K562 (cell line): Measurements from ENCODE around the gene EVI5L. TPM values are rescaled to one million over a fixed set of nuclear protein-coding genes. Genes with fewer than 3 reads are reported as not detected.

Source experiments
- HDAC6 ChIP-seq: IDR thresholded peaks from 2 replicates; pipeline ENCODE4 v1.6.1; 2012; ENCODE audit warnings: low read depth, mild to moderate bottlenecking, control low read depth, inconsistent platforms, low read length, moderate library complexity
- JUN ChIP-seq, 2 experiments: sonication (generic) in 1 of 2; formaldehyde crosslinking in 1 of 2; IDR thresholded peaks; 2 replicates each; pipeline versions ENCODE4 v1.6.1 to v1.8.0; 2012 to 2022; ENCODE audit warnings: borderline replicate concordance in 2 of 2, mild to moderate bottlenecking in 2 of 2, improper control_type of control experiment in 1 of 2, low read depth in 1 of 2, low read length in 1 of 2, missing genetic modification reagents in 1 of 2
- KDM4B ChIP-seq, 2 experiments: fragments of 450-650 bp in 1 of 2; sonication (generic) in 1 of 2; IDR thresholded peaks; 2 replicates each; pipeline ENCODE4 v1.6.1; 2016 to 2017; ENCODE audit warnings: borderline replicate concordance in 2 of 2, antibody characterized with exemption in 1 of 2, low read depth in 1 of 2, mild to moderate bottlenecking in 1 of 2
- L3MBTL2 ChIP-seq: fragments of 450-650 bp; IDR thresholded peaks from 2 replicates; pipeline ENCODE4 v1.6.1; 2016; ENCODE audit warnings: mild to moderate bottlenecking, moderate library complexity
- NBN ChIP-seq: fragments of 450-650 bp; IDR thresholded peaks from 2 replicates; pipeline ENCODE4 v1.6.1; 2016; ENCODE audit warnings: low read depth, mild to moderate bottlenecking
- SMARCC2 ChIP-seq: fragments of 450-650 bp; IDR thresholded peaks from 2 replicates; pipeline ENCODE4 v1.6.1; 2017; ENCODE audit warnings: antibody characterized with exemption, moderate library complexity, mild to moderate bottlenecking, low read depth
- SNRNP70 ChIP-seq: fragments of 200-400 bp; formaldehyde crosslinking; optimal IDR thresholded peaks from 2 replicates; pipeline ENCODE3; 2017; ENCODE audit warnings: low read depth, low read length
- TAF7 ChIP-seq: fragments of 450-650 bp; IDR thresholded peaks from 2 replicates; pipeline ENCODE4 v1.6.1; 2016; ENCODE audit warnings: missing genetic modification characterization, missing compliant biosample characterization
- THRAP3 ChIP-seq: fragments of 450-650 bp; IDR thresholded peaks from 2 replicates; pipeline ENCODE4 v1.6.1; 2016; ENCODE audit warnings: mild to moderate bottlenecking, inconsistent platforms, borderline replicate concordance
- ZBTB40 ChIP-seq, 2 experiments: fragments of 450-650 bp in 1 of 2; sonication (generic) in 1 of 2; formaldehyde crosslinking in 1 of 2; IDR thresholded peaks; 2 replicates each; pipeline versions ENCODE4 v1.7.1 to v1.9.0; 2016 to 2022; ENCODE audit warnings: inconsistent platforms in 1 of 2, mild to moderate bottlenecking in 1 of 2, missing genetic modification reagents in 1 of 2
- ZNF584 ChIP-seq: fragments of 200-800 bp; sonication (Bioruptor generic); IDR thresholded peaks from 2 replicates; pipeline ENCODE4 v1.6.1; 2016; ENCODE audit warnings: low read depth, mild to moderate bottlenecking, missing genetic modification characterization, missing compliant biosample characterization
- ZNF699 ChIP-seq: fragments of 250-450 bp; sonication (Bioruptor Pico); IDR thresholded peaks from 2 replicates; pipeline ENCODE4 v1.8.0; 2021; ENCODE audit warnings: mild to moderate bottlenecking, moderate library complexity; ENCODE audit not compliant: insufficient replicate concordance
- polyA plus RNA-seq, 8 experiments: library from polyadenylated mRNA; depleted of rRNA in 4 of 8; stranded (reverse) in 5 of 8; unstranded in 3 of 8; fragments of >200 nt; fragmentation: Nextera tagmentation in 2 of 8; fragmentation: Illumina TruSeq in 1 of 8; extraction: Ambion mirVana in 2 of 8; extraction: Trizol in 1 of 8; gene quantifications; 2 replicates each; pipeline versions ENCODE4 v1.2.1 to v1.2.3, GENCODE V29; 2011 to 2014; ENCODE audit warnings: inconsistent platforms in 1 of 8, missing spikeins in 1 of 8
- total RNA-seq, 7 experiments: library from RNA; depleted of rRNA in 6 of 7; stranded (reverse); fragments of >200 nt in 6 of 7; fragmentation: Illumina TruSeq in 2 of 7; extraction: Trizol in 2 of 7; gene quantifications; 2 replicates each; pipeline versions ENCODE4 v1.2.1 to v1.2.3, GENCODE V29; 2011 to 2021; ENCODE audit warnings: low replicate concordance in 1 of 7
- TF ChIP-seq, protein P1 (sequence below): sonication (generic); formaldehyde crosslinking; IDR thresholded peaks from 2 replicates; pipeline ENCODE4 v1.8.1; 2023; ENCODE audit warnings: mild to moderate bottlenecking, missing genetic modification reagents
- TF ChIP-seq, protein P2 (sequence below): fragments of 450-650 bp; conservative IDR thresholded peaks from 2 replicates; pipeline ENCODE4 v1.6.1; 2016; ENCODE audit warnings: missing genetic modification characterization, low read depth, mild to moderate bottlenecking, control low read depth, missing compliant biosample characterization

EVI5L gene
- total and polyA plus RNA-seq, 9 of the 15 experiments (the other 6 are each of a cell fraction or from before 2014, with no cell fraction given), result 0.69 to 1.8 (median 1.2) TPM; not detected in 2

DNA sequence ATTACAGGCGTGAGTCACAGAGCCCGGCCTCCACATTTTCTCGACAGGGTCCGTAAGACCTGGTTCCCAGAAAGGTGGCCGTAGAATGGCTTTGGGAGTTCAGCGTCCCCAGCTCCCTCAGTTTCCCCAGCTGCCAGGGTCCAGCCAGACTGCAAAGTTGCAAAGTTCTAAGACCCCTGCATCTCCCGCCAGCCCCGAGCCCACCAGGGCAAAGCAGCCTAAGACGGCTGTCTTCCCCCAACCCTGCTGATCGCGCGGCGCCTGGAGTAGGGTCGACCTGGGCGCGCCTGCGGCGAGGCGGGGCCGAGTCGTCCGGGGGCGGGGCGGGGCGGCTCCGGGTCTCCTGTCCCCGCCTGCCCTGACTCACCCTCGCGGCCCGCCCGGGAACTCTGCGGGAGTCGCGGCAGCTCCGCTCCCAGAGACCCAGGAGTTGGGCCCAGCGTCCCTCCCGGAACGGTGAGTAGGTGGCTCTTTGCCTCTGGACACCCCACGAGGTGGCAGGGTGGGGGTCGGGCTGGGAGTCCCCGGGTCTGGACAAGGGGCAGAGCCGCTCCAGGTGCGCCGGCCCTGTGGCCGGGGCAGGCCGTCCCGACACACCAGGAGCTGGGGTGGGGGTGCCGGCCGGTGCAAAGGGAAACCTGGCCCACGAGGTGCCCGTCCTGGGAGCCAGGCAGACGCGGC, 58.3 kb downstream of the EVI5L start, which contains the start of gene LRRC8E (continued):
- TF ChIP-seq NBN, result no peak
- 0 out of 2 replicates have a peak, but pooled peaks have one; percentile 24 for TF ChIP-seq ZBTB40 (IDR thresholded peaks at IDR 0.05)
- no peak for TF ChIP-seq ZBTB40 (CRISPR knock-in tag; IDR thresholded peaks at IDR 0.05)
- TF ChIP-seq ZNF699 (CRISPR knock-in tag), result no peak
- no peak for TF ChIP-seq KDM4B (IDR thresholded peaks at IDR 0.05; ENCODE audit: borderline replicate concordance in 2 of 2, low read depth in 1 of 2)
- 0 out of 2 replicates have a peak, but pooled peaks have one; percentile 38 for TF ChIP-seq L3MBTL2
- TF ChIP-seq, protein P1, sequence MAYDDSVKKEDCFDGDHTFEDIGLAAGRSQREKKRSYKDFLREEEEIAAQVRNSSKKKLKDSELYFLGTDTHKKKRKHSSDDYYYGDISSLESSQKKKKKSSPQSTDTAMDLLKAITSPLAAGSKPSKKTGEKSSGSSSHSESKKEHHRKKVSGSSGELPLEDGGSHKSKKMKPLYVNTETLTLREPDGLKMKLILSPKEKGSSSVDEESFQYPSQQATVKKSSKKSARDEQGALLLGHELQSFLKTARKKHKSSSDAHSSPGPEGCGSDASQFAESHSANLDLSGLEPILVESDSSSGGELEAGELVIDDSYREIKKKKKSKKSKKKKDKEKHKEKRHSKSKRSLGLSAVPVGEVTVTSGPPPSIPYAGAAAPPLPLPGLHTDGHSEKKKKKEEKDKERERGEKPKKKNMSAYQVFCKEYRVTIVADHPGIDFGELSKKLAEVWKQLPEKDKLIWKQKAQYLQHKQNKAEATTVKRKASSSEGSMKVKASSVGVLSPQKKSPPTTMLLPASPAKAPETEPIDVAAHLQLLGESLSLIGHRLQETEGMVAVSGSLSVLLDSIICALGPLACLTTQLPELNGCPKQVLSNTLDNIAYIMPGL (CRISPR knock-in tag), result 0 out of 2 replicates have a peak, but pooled peaks have one; percentile 50
- TF ChIP-seq SMARCC2, result no peak
- TF ChIP-seq THRAP3, result no peak
- TF ChIP-seq, protein P2, sequence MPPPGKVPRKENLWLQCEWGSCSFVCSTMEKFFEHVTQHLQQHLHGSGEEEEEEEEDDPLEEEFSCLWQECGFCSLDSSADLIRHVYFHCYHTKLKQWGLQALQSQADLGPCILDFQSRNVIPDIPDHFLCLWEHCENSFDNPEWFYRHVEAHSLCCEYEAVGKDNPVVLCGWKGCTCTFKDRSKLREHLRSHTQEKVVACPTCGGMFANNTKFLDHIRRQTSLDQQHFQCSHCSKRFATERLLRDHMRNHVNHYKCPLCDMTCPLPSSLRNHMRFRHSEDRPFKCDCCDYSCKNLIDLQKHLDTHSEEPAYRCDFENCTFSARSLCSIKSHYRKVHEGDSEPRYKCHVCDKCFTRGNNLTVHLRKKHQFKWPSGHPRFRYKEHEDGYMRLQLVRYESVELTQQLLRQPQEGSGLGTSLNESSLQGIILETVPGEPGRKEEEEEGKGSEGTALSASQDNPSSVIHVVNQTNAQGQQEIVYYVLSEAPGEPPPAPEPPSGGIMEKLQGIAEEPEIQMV (tag), result no peak
- no peak for TF ChIP-seq SNRNP70
- TF ChIP-seq HDAC6, result no peak
- no peak for TF ChIP-seq TAF7 (tag)
- TF ChIP-seq ZNF584 (CRISPR knock-in tag), result no peak
- TF ChIP-seq JUN (IDR thresholded peaks at IDR 0.05; ENCODE audit: borderline replicate concordance, low read depth, low read length), result no peak
- TF ChIP-seq JUN (CRISPR knock-in tag; IDR thresholded peaks at IDR 0.05; ENCODE audit: borderline replicate concordance), result no peak
